HCT116 (cell line): ENCODE measurements around the gene MTMR12. TPM values are rescaled to one million over a fixed set of nuclear protein-coding genes. Genes with fewer than 3 reads are reported as not detected.

ENCODE experiments used
- ATAC-seq: fragments of 200-7000 bp; cut with Tn5 transposase; 2 replicates; pipeline ENCODE4 v1.9.1; 2020; ENCODE audit warnings: mild to moderate bottlenecking, moderate library complexity
- BruUV-seq: library from RNA; stranded (reverse); fragments of 400-500 nt; replicated peaks from 2 replicates; lab custom pipeline; 2021; lab: Mats Ljungman, UMichigan
- CTCF ChIA-PET: fragments of 300-600 bp; sonication (Branson Sonifier 250); formaldehyde crosslinking; loops from one replicate; lab custom pipeline; 2021; ENCODE audit warnings: antibody characterized with exemption; lab: Charles Lee
- POLR2A ChIA-PET: fragments of 300-600, 350-600 bp; sonication (Branson Sonifier 250); formaldehyde crosslinking; loops from one replicate; lab custom pipeline; 2021; ENCODE audit warnings: antibody characterized with exemption; lab: Charles Lee
- RAD21 ChIA-PET, 2 experiments: fragments of 300-600 bp; sonication (Branson Sonifier 250); formaldehyde crosslinking; loops; one replicate each; lab custom pipeline; 2023; ENCODE audit warnings: low total read pairs in 2 of 2; ENCODE audit not compliant: uncharacterized antibody in 2 of 2, unreplicated experiment in 2 of 2, low non-redundant PET in 1 of 2; lab: Charles Lee
- DNase-seq: peaks from one replicate; pipeline ENCODE4 v3.0.0-alpha.2; 2010; ENCODE audit warnings: low read depth, low spot score
- H2AFZ ChIP-seq: fragments of 200-600 bp; shearing (Covaris generic), sonication (generic); 2 replicates; pipeline ENCODE4 v1.6.1; 2017; ENCODE audit warnings: low read depth, mixed run types, mixed read lengths, antibody characterized with exemption, low read length; ENCODE audit not compliant: poor library complexity, severe bottlenecking
- H3K27ac ChIP-seq: 2 replicates; pipeline ENCODE4 v1.5.1; 2012; ENCODE audit warnings: low read depth, low read length
- H3K27me3 ChIP-seq: fragments of 200-600 bp; sonication (generic); 2 replicates; pipeline ENCODE4 v1.6.1; 2016; ENCODE audit warnings: mixed run types, low read length, mixed read lengths; ENCODE audit not compliant: insufficient read depth
- H3K36me3 ChIP-seq, 2 experiments: fragments of 200-500 bp in 1 of 2; fragments of 200-600 bp in 1 of 2; sonication (Bioruptor generic) in 1 of 2; sonication (generic) in 1 of 2; 2 replicates each; pipeline versions ENCODE4 v1.5.1 to v1.6.1; 2014 to 2016; ENCODE audit warnings: low read length in 2 of 2, inconsistent platforms in 1 of 2, mixed read lengths in 1 of 2, mixed run types in 1 of 2; ENCODE audit not compliant: insufficient read depth in 2 of 2, control insufficient read depth in 1 of 2
- H3K4me1 ChIP-seq, 2 experiments: fragments of 200-600 bp in 1 of 2; sonication (generic) in 1 of 2; 2 replicates each; pipeline versions ENCODE4 v1.5.1 to v1.6.1; 2012 to 2017; ENCODE audit warnings: low read length in 2 of 2, inconsistent platforms in 1 of 2, mild to moderate bottlenecking in 1 of 2, mixed read lengths in 1 of 2, mixed run types in 1 of 2, moderate library complexity in 1 of 2; ENCODE audit not compliant: insufficient read depth in 2 of 2, control insufficient read depth in 1 of 2
- H3K4me2 ChIP-seq: fragments of 200-600 bp; sonication (generic); 2 replicates; pipeline ENCODE4 v1.6.1; 2017; ENCODE audit warnings: mixed run types, low read length, mixed read lengths
- H3K4me3 ChIP-seq, 2 experiments: fragments of 200-600 bp in 1 of 2; sonication (generic) in 1 of 2; replicated peaks in 1 of 2; 2 replicates each; pipeline ENCODE4 v1.5.1; 2011 to 2016; ENCODE audit warnings: low read length in 2 of 2, control low read depth in 1 of 2, low read depth in 1 of 2, mild to moderate bottlenecking in 1 of 2, mixed read lengths in 1 of 2, mixed run types in 1 of 2
- H3K79me2 ChIP-seq: fragments of 200-600 bp; sonication (generic); 2 replicates; pipeline ENCODE4 v1.6.1; 2017; ENCODE audit warnings: mild to moderate bottlenecking, mixed run types, low read length, moderate library complexity, mixed read lengths; ENCODE audit not compliant: insufficient read depth
- H3K9ac ChIP-seq: fragments of 200-600 bp; sonication (generic); 2 replicates; pipeline ENCODE4 v1.6.1; 2016; ENCODE audit warnings: low read length, mixed read lengths
- H3K9me2 ChIP-seq: fragments of 200-600 bp; sonication (generic), shearing (Covaris generic); 2 replicates; pipeline ENCODE4 v1.6.1; 2017; ENCODE audit warnings: mixed run types, mild to moderate bottlenecking, moderate library complexity; ENCODE audit not compliant: insufficient read depth
- H3K9me3 ChIP-seq, 2 experiments: fragments of 200-500 bp in 1 of 2; fragments of 200-600 bp in 1 of 2; sonication (Bioruptor generic) in 1 of 2; sonication (generic) in 1 of 2; 2 replicates each; pipeline ENCODE4 v1.6.1; 2014 to 2017; ENCODE audit warnings: low read length in 2 of 2, mixed read lengths in 2 of 2, inconsistent platforms in 1 of 2, low read depth in 1 of 2, mild to moderate bottlenecking in 1 of 2, mixed run types in 1 of 2, moderate library complexity in 1 of 2; ENCODE audit not compliant: control insufficient read depth in 1 of 2, insufficient read depth in 1 of 2
- H4K20me1 ChIP-seq: fragments of 200-600 bp; sonication (generic), shearing (Covaris generic); 2 replicates; pipeline ENCODE4 v1.6.1; 2017; ENCODE audit warnings: mixed run types, mild to moderate bottlenecking, moderate library complexity; ENCODE audit not compliant: insufficient read depth
- CBX3 ChIP-seq: IDR thresholded peaks from 2 replicates; pipeline ENCODE4 v1.6.1; 2012; ENCODE audit warnings: low read depth
- EGR1 ChIP-seq: IDR thresholded peaks from 2 replicates; pipeline ENCODE4 v1.6.1; 2012; ENCODE audit warnings: low read depth
- ELF1 ChIP-seq: IDR thresholded peaks from 2 replicates; pipeline ENCODE4 v1.6.1; 2012; ENCODE audit warnings: low read depth, borderline replicate concordance
- EZH2 ChIP-seq: fragments of 200-600 bp; sonication (generic); IDR thresholded peaks from 2 replicates; pipeline ENCODE4 v1.6.1; 2017; ENCODE audit warnings: antibody characterized with exemption, mixed run types
- EZH2phosphoT487 ChIP-seq: fragments of 200-600 bp; IDR thresholded peaks from 2 replicates; pipeline ENCODE4 v1.6.1; 2018; ENCODE audit warnings: antibody characterized with exemption, borderline replicate concordance
- FOSL1 ChIP-seq: IDR thresholded peaks from 2 replicates; pipeline ENCODE4 v1.6.1; 2012; ENCODE audit warnings: low read depth
- JUND ChIP-seq: IDR thresholded peaks from 2 replicates; pipeline ENCODE4 v1.6.1; 2012
- POLR2A ChIP-seq: IDR thresholded peaks from 2 replicates; pipeline ENCODE4 v1.7.0; 2011; ENCODE audit warnings: borderline replicate concordance; ENCODE audit not compliant: insufficient read depth, insufficient read length; ENCODE audit errors: extremely low read depth
- POLR2AphosphoS5 ChIP-seq: IDR thresholded peaks from 2 replicates; pipeline ENCODE4 v1.6.1; 2011; ENCODE audit warnings: mild to moderate bottlenecking, low read depth, low read length, moderate library complexity
- RAD21 ChIP-seq: IDR thresholded peaks from 2 replicates; pipeline ENCODE4 v1.6.1; 2012; ENCODE audit warnings: low read depth, mild to moderate bottlenecking
- YY1 ChIP-seq: IDR thresholded peaks from 2 replicates; pipeline ENCODE4 v1.6.1; 2011; ENCODE audit warnings: low read length, low read depth, moderate library complexity, mild to moderate bottlenecking; ENCODE audit not compliant: insufficient replicate concordance; ENCODE audit errors: extremely low read depth
- ZFX ChIP-seq: fragments of 450-650 bp; IDR thresholded peaks from 2 replicates; pipeline ENCODE4 v1.6.1; 2017
- ZNF274 ChIP-seq: fragments of 200-500 bp; sonication (Bioruptor generic); IDR thresholded peaks from 2 replicates; pipeline ENCODE4 v1.6.1; 2014; ENCODE audit warnings: mild to moderate bottlenecking, low read depth, low read length, inconsistent platforms
- intact Hi-C: fragments of 100-400 bp; cut with micrococcal nuclease; formaldehyde crosslinking; loops from 2 replicates; pipeline ENCODE4 v1.10.0; 2022
- total RNA-seq: library from RNA; stranded (reverse); gene quantifications from one replicate; pipeline ENCODE4 v1.2.1, GENCODE V29; 2021; ENCODE audit not compliant: unreplicated experiment
- TF ChIP-seq, protein P1 (sequence below): IDR thresholded peaks from 2 replicates; pipeline ENCODE4 v1.6.1; 2012
- TF ChIP-seq, protein P2 (sequence below): IDR thresholded peaks from 2 replicates; pipeline ENCODE4 v1.6.1; 2011; ENCODE audit warnings: mild to moderate bottlenecking, low read length, moderate library complexity; ENCODE audit not compliant: insufficient replicate concordance; ENCODE audit errors: extremely low read depth
- TF ChIP-seq, protein P3 (sequence below): IDR thresholded peaks from 2 replicates; pipeline ENCODE4 v1.6.1; 2012; ENCODE audit warnings: low read depth

Gene MTMR12
- total RNA-seq, 1 experiment from 2014 or later: 27.3 TPM

DNA sequence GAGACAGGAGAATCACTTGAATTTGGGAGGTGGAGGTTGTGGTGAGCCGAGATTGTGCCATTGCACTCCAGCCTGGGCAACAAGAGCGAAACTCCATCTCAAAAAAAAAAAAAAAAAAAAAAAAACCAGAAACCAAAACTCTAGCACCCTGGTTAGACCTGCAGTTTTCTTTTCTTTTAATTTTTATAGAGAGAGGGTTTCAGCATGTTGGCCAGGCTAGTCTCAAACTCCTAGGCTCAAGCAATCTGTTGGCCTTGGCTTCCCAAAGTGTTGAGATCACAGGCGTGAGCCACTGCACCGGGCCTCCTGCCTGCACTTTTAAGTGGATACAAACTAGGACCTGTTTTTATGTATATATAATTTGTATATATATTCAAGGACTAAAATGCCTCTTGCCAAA lies 12.9 kb upstream of the MTMR12 start:
- no peak for TF ChIP-seq POLR2A
- TF ChIP-seq, protein P1, sequence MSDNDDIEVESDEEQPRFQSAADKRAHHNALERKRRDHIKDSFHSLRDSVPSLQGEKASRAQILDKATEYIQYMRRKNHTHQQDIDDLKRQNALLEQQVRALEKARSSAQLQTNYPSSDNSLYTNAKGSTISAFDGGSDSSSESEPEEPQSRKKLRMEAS: no peak
- TF ChIP-seq, protein P2, sequence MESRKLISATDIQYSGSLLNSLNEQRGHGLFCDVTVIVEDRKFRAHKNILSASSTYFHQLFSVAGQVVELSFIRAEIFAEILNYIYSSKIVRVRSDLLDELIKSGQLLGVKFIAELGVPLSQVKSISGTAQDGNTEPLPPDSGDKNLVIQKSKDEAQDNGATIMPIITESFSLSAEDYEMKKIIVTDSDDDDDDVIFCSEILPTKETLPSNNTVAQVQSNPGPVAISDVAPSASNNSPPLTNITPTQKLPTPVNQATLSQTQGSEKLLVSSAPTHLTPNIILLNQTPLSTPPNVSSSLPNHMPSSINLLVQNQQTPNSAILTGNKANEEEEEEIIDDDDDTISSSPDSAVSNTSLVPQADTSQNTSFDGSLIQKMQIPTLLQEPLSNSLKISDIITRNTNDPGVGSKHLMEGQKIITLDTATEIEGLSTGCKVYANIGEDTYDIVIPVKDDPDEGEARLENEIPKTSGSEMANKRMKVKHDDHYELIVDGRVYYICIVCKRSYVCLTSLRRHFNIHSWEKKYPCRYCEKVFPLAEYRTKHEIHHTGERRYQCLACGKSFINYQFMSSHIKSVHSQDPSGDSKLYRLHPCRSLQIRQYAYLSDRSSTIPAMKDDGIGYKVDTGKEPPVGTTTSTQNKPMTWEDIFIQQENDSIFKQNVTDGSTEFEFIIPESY: no peak
- TF ChIP-seq CBX3: no peak
- no peak for TF ChIP-seq YY1
- H3K79me2 ChIP-seq: no peaks in the 10 kb centered on the region
- no peak overlapping the region for H3K27ac ChIP-seq
- BruUV-seq: no TSS peak
- peak overlapping the region; percentile 25; the same call in 1 of the 2 replicates for H3K4me2 ChIP-seq
- ChIA-PET RAD21 (no interaction called here), POLR2A (no interaction called here), CTCF (no interaction called here)
- H3K36me3 ChIP-seq: no peaks in the 10 kb centered on the region
- H3K9me3 ChIP-seq: peaks cover 0 to 3% of the 10 kb centered on the region in 2 experiments; a peak in 1 of 4 replicates
- H2AFZ ChIP-seq: no peak overlapping the region
- no peaks in the 10 kb centered on the region for H3K9me2 ChIP-seq
- DNase-seq (no peak), ATAC-seq (no peak)
- H4K20me1 ChIP-seq: no peaks in the 10 kb centered on the region
- no peak overlapping the region for H3K9ac ChIP-seq
- peaks cover 11 to 25% of the 10 kb centered on the region in 2 experiments for H3K4me1 ChIP-seq
- intact Hi-C loops: loop anchor here (5.0 kb wide), 2 partner anchors 153 to 498 kb away; partner anchors contain the start of gene GOLPH3
- no peaks in the 10 kb centered on the region for H3K27me3 ChIP-seq
- no peak overlapping the region for H3K4me3 ChIP-seq

DNA sequence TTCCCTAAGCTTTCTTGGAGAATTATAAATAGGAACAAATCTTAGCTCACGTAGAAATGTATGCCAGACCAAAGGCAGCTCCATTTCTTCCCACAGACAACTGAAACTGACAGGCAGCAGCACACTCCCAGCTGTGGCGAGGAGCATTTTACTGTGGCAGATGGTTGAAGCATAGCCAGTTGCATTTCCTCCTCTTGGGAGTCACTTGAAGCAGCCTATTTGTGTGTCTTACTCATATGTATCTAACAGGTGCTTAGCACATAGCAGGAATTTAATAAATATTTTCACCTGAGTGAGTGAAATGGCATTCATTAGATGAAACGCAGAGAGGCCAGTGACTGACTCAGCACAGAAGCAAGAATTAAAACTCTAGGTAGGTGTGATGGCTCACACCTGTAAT lies 12.3 kb upstream of the MTMR12 start:
- intact Hi-C loops: loop anchor here (5.0 kb wide), 2 partner anchors 153 to 498 kb away; partner anchors contain the start of gene GOLPH3
- POLR2A ChIA-PET: no interaction called here
- BruUV-seq: no TSS peak
- no peak overlapping the region for H3K9ac ChIP-seq
- H3K4me3 ChIP-seq: no peak overlapping the region
- no peak for DNase-seq
- RAD21 ChIA-PET: no interaction called here
- H3K36me3 ChIP-seq: no peaks in the 10 kb centered on the region
- no peaks in the 10 kb centered on the region for H3K27me3 ChIP-seq
- peaks cover 0 to 3% of the 10 kb centered on the region in 2 experiments; a peak in 1 of 4 replicates for H3K9me3 ChIP-seq
- H2AFZ ChIP-seq: no peak overlapping the region
- no peak overlapping the region for H3K27ac ChIP-seq
- H3K4me1 ChIP-seq: peaks cover 11 to 25% of the 10 kb centered on the region in 2 experiments
- CTCF ChIA-PET: no interaction called here
- ATAC-seq: no peak
- H4K20me1 ChIP-seq: no peaks in the 10 kb centered on the region
- no peak overlapping the region for H3K4me2 ChIP-seq
- no peaks in the 10 kb centered on the region for H3K9me2 ChIP-seq
- no peaks in the 10 kb centered on the region for H3K79me2 ChIP-seq
- no peak for TF ChIP-seq ZFX
- TF ChIP-seq FOSL1: no peak
- TF ChIP-seq JUND: no peak
- TF ChIP-seq EGR1: no peak
- no peak for TF ChIP-seq EZH2phosphoT487
- TF ChIP-seq ELF1: no peak
- no peak for TF ChIP-seq RAD21
- TF ChIP-seq, protein P3, sequence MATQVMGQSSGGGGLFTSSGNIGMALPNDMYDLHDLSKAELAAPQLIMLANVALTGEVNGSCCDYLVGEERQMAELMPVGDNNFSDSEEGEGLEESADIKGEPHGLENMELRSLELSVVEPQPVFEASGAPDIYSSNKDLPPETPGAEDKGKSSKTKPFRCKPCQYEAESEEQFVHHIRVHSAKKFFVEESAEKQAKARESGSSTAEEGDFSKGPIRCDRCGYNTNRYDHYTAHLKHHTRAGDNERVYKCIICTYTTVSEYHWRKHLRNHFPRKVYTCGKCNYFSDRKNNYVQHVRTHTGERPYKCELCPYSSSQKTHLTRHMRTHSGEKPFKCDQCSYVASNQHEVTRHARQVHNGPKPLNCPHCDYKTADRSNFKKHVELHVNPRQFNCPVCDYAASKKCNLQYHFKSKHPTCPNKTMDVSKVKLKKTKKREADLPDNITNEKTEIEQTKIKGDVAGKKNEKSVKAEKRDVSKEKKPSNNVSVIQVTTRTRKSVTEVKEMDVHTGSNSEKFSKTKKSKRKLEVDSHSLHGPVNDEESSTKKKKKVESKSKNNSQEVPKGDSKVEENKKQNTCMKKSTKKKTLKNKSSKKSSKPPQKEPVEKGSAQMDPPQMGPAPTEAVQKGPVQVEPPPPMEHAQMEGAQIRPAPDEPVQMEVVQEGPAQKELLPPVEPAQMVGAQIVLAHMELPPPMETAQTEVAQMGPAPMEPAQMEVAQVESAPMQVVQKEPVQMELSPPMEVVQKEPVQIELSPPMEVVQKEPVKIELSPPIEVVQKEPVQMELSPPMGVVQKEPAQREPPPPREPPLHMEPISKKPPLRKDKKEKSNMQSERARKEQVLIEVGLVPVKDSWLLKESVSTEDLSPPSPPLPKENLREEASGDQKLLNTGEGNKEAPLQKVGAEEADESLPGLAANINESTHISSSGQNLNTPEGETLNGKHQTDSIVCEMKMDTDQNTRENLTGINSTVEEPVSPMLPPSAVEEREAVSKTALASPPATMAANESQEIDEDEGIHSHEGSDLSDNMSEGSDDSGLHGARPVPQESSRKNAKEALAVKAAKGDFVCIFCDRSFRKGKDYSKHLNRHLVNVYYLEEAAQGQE: no peak
- no peak for TF ChIP-seq ZNF274
- no peak for TF ChIP-seq EZH2
- no peak for TF ChIP-seq POLR2AphosphoS5
